Activated naive CD4-positive, alpha-beta T cell treated with anti-CD3 and anti-CD28 coated beads, Interleukin-2, amount 50 U/mL, for 24 hours (primary cell): Measurements from ENCODE around the gene ZSCAN32.

Experiments used
- H3K27ac Mint-ChIP-seq: one replicate; pipeline ENCODE4 v1.8.0; 2021; ENCODE audit warnings: mild to moderate bottlenecking, mixed read lengths
- H3K27me3 Mint-ChIP-seq: one replicate; pipeline ENCODE4 v1.8.0; 2021; ENCODE audit warnings: mixed read lengths
- H3K36me3 Mint-ChIP-seq: one replicate; pipeline ENCODE4 v1.8.0; 2021; ENCODE audit warnings: mixed read lengths
- H3K4me1 Mint-ChIP-seq: one replicate; pipeline ENCODE4 v1.8.0; 2021; ENCODE audit warnings: mixed read lengths
- H3K4me3 Mint-ChIP-seq: one replicate; pipeline ENCODE4 v1.8.0; 2021; ENCODE audit warnings: mild to moderate bottlenecking, mixed read lengths
- H3K9me3 Mint-ChIP-seq: one replicate; pipeline ENCODE4 v1.8.0; 2021; ENCODE audit warnings: mixed read lengths

ZSCAN32 gene

DNA sequence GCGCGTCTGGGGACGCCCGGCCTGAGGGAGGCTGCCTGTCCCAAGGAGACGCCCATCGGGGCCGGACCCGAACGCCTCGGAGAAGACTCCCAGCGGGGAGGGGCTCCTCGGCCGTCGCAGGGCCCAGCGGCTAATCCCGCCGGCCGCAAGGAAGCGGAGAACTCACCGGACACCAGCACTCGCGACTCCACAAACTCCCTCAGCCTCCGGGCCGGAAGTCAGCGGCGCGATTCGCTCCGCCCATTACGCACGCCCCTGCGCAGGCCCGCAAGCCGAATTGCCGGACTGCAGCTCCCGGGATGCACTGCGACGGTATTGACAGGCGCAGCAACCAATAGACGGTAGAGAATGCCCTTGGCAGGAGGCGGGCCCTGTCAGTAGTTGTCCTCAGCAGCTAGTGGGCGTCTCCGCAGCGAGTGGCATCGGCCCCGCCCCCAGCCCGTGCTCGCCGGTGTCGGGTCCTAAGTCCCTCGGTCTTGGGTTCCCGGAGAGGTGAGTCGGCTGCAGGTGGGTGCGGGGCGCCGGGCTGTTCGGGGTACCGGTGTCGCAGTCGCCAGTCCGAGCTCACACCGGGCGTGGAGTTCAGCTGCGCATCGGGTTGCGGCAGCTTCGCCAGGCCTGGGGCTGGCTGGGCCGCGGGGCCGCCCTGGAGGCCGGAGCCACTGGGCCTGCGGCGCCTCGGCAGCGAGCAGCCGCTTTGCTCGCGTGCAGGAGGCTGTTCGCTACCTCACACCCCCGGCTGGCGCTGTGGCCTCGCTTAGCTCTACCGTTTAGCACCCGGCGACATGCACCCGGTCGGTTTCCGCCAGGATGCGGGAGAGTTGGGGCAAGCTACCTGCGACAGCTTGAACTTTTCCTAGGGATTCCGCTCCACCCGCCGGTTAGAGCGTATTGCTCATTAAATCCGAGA, at the start of gene ZSCAN32, which contains the start of gene ZNF174:
TSS of gene ZSCAN32 (minus strand) at position 226 of the 910 bp plus-strand sequence. CDS start 3,447 bp downstream, outside the sequence.
TSS of gene ZNF174 (plus strand) at position 437 of the 910 bp plus-strand sequence. CDS start 790 bp downstream, outside the sequence.
- H3K27ac Mint-ChIP-seq = peak within 1 kb of the TSS; percentile 84
- no peaks in the 10 kb centered on the region for H3K27me3 Mint-ChIP-seq
- peaks cover 47% of the 10 kb centered on the region for H3K36me3 Mint-ChIP-seq
- H3K4me3 Mint-ChIP-seq = peak within 1 kb of the TSS; percentile 98
- peaks cover 10% of the 10 kb centered on the region for H3K9me3 Mint-ChIP-seq
- peaks cover 60% of the 10 kb centered on the region for H3K4me1 Mint-ChIP-seq

DNA sequence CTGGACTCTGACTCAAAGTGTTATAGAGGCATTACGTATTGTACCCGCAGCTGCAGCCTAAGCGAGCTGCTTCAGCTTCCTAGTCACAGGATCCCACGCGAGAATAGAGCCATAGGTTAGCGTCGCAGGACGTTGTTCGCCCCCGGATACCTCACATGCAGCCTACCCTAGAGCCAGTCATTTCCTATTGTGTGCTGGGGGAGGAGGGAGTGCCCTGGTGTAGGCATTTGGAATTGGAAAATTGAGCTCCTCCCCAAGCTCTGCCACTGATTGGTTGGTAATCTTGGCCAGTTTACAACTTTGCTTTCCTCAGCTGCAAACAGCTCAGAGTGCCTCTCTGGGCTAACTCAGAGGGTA, 43.2 kb upstream of the ZSCAN32 start:
- Mint-ChIP-seq H3K27ac (peak overlapping the region; percentile 95), H3K4me3 (peak overlapping the region; percentile 95), H3K9me3 (peaks cover 8% of the 10 kb centered on the region), H3K4me1 (peaks cover 29% of the 10 kb centered on the region), H3K36me3 (peaks cover 22% of the 10 kb centered on the region), H3K27me3 (no peaks in the 10 kb centered on the region)

DNA sequence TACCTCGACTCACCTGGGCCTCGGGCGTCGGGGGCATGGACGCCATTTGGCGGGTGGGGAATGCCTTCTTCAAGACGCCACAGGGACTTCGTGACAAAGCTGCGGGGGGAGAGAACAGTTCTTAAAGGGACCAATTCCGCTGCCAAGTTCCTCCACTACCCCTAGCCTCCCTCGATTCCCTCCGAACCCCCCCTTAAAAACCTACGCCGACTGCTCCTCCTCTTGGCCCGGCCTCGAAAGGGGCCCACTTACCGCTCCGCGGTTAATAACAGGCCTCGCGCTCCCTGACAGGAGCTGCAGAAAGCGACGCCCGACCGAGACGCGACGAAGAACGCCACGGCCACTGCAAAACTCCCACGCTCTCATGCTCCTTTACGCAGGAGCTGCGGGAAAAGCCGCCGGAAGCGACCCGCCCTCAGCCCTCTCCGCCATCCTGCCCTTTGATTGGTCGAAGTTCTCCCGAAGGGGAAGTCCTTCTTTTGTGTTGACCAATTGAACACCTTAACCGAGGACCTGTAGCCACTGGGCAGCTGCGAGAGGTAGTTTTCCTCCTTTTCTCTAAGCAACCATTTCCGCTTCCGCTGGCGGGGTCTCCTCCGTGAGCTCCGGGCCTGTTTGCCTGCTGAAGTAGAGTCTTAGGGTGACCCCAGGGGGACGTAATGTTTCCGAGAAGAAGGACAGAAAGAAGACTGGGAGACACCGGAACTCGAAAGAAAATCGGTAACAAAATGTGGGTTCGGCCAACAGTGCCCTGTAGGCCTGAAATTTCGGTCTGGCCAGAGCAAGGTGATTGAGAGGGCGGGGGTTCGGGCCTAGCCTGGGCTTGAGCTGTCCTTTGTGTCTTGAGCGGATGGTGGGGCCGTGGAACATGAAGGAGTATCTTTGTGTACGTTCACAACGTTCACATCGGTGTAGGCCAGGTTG, 42.6 kb upstream of the ZSCAN32 start, which contains the start of the genes NAA60 and ZNF597:
TSS of gene NAA60 (plus strand) at position 573 of the 924 bp plus-strand sequence. CDS start 32,548 bp downstream, outside the sequence.
TSS of gene ZNF597 (minus strand) at position 397 of the 924 bp plus-strand sequence. CDS start at position 46, 351 bp downstream.
- Mint-ChIP-seq H3K4me1 (peaks cover 29% of the 10 kb centered on the region), H3K4me3 (peak within 1 kb of the TSS; percentile 95), H3K27me3 (no peaks in the 10 kb centered on the region), H3K27ac (peak within 1 kb of the TSS; percentile 95), H3K9me3 (peaks cover 8% of the 10 kb centered on the region), H3K36me3 (peaks cover 22% of the 10 kb centered on the region)

DNA sequence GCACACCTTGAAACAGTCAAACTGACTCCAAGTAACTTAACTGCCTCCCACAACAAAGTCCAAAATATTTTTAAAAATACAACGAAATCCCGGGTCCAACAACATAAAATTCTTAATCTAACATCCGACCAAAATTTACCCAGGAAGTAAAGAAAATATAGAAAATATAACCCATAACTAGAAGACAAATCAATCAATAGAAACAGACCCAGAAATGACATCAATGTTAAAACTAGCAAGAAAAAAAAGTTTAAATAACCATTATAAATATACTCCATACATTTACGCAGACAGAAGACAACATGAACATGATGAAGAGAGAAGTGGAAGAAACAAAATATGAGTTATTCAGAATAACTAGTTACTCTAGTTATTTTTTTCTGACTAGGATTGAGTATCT, 38.8 kb upstream of the ZSCAN32 start:
- Mint-ChIP-seq H3K9me3 (peaks cover 8% of the 10 kb centered on the region), H3K4me3 (no peak overlapping the region), H3K36me3 (peaks cover 22% of the 10 kb centered on the region), H3K4me1 (peaks cover 22% of the 10 kb centered on the region), H3K27ac (no peak overlapping the region), H3K27me3 (peaks cover 1% of the 10 kb centered on the region)

DNA sequence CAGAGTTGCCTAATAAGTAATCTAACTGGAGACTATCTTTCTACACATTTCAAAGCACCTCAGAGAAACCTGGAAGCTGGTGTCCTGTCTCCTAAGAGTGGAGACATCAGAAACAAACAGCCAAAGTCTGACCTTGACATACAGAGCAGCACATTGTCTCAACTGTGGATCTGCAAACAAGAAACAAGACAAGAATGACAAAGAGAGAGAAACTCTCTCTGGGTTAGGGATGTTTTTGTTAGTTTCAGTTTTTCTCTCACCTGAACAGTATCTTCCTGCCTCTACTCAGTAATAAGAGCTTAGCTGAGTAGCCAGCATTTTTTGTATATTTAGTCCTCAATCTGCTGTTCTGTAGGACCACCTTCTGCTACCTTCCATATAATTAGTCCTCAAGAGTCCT, 33.6 kb upstream of the ZSCAN32 start:
- Mint-ChIP-seq H3K36me3 (peaks cover 11% of the 10 kb centered on the region), H3K9me3 (peaks cover under 1% of the 10 kb centered on the region), H3K4me1 (peaks cover 13% of the 10 kb centered on the region), H3K4me3 (no peak overlapping the region), H3K27ac (no peak overlapping the region), H3K27me3 (peaks cover 1% of the 10 kb centered on the region)

DNA sequence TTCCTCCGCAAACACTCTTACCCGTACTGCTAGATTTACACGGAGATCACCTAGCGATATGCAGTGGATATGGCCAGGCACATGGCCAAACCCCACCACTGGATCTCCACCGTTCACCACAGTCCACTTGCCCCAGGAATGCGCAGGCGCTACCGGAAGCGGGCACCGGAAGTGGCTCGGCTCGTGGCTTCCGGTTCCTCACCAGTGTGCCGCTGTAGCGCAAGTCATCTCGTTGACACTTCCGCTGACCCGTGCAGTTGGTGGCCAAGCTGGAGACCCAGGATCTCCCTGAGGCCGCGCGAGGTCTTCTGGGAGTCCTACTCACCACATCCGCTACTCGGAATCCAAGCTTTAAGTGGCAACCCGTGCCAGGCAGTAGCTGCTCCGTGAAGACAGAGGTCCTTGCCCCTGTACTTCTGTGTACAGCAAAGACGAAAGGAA, 31.0 kb upstream of the ZSCAN32 start:
- Mint-ChIP-seq H3K27me3 (no peaks in the 10 kb centered on the region), H3K27ac (peak overlapping the region; percentile 81), H3K4me3 (peak overlapping the region; percentile 73), H3K36me3 (peaks cover 8% of the 10 kb centered on the region), H3K4me1 (peaks cover 11% of the 10 kb centered on the region), H3K9me3 (no peaks in the 10 kb centered on the region)

DNA sequence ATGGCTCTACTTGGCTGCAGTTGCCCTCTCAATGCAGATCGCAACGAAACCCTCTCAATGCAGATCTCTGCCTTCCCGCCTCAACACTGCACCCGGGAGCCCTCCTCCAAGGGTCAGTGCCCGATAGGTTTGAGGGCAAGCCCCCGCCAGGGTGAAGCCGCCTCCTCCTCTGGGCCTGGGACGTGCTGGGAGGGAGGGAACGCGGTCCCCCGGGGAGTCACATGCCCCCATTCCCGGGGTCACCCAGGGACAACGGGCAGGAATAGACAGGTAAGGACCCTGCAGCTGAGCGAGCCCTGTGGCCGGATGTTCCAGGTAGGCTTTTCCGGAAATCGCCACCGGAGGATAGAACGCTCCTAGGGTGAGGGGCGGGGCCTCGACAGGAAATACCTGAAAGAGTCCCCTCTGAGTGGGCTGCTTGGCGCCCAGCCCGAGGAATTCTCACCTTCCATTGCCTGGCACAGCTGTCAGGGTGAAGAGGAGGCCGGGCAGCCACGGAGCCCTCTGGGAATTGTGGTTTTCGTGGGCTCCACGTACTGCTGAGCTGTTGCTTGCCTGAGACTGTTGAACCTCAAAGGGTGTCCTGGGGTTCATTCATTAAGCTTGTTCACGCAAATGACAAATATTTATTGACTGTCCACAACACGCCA, 13.1 kb upstream of the ZSCAN32 start:
- H3K4me1 Mint-ChIP-seq = no peaks in the 10 kb centered on the region
- peaks cover 16% of the 10 kb centered on the region for H3K9me3 Mint-ChIP-seq
- peaks cover 25% of the 10 kb centered on the region for H3K36me3 Mint-ChIP-seq
- no peak overlapping the region for H3K4me3 Mint-ChIP-seq
- H3K27ac Mint-ChIP-seq = no peak overlapping the region
- peaks cover 1% of the 10 kb centered on the region for H3K27me3 Mint-ChIP-seq

DNA sequence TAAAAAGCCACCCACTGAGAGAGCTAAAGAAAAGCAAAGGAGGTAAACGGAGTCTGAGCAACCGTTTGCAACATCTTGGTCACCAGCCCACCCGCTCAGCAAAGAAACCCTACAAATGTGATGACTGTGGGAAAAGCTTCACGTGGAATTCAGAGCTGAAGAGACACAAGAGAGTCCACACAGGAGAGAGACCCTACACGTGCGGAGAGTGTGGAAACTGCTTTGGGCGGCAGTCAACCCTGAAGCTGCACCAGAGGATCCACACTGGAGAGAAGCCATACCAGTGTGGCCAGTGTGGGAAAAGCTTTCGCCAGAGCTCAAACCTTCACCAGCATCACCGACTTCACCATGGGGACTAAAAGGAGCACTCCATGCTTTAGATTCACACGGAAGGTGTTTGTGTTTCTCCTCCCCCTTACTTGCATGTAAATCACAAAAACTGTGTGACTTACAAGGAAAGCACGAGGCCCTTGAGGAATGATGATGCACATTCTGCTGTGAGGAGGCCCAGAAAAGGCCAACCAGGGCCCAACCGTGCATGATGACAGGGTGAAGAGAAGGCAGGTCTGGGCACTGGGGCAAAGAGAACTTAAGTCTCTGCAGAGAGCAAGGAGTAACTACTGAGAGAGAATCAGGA, 7.9 kb upstream of the ZSCAN32 start:
- peaks cover 9% of the 10 kb centered on the region for H3K4me1 Mint-ChIP-seq
- peaks cover 18% of the 10 kb centered on the region for H3K9me3 Mint-ChIP-seq
- peaks cover 63% of the 10 kb centered on the region for H3K36me3 Mint-ChIP-seq
- no peak overlapping the region for H3K4me3 Mint-ChIP-seq
- no peak overlapping the region for H3K27ac Mint-ChIP-seq
- no peaks in the 10 kb centered on the region for H3K27me3 Mint-ChIP-seq

DNA sequence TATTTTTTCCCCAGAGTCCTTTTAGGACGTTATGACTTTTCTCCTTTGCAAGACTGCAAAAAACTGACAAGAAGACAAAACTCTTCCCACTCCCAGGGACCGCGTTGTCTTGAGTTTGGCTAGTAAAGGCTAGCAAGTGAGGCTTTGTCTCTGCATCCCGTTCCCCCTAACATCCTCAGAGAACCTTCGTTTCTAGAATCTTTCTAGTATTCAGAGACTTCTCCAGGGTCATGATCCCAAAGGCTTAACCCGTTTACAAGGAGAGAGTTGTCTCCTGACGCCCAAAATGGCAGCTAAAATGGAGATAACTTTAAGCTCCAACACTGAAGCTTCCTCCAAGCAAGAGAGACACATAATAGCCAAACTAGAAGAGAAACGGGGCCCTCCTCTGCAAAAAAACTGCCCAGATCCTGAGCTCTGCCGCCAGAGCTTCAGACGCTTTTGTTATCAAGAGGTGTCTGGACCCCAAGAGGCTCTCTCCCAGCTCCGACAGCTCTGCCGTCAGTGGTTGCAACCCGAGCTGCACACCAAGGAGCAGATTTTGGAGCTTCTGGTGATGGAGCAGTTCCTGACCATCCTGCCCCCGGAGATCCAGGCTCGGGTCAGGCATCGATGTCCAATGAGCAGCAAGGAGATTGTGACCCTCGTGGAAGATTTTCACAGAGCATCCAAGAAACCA, 1.1 kb upstream of the ZSCAN32 start:
- Mint-ChIP-seq H3K4me1 (peaks cover 52% of the 10 kb centered on the region), H3K27me3 (no peaks in the 10 kb centered on the region), H3K27ac (peak overlapping the region; percentile 84), H3K9me3 (peaks cover 8% of the 10 kb centered on the region), H3K4me3 (peak overlapping the region; percentile 98), H3K36me3 (peaks cover 47% of the 10 kb centered on the region)

DNA sequence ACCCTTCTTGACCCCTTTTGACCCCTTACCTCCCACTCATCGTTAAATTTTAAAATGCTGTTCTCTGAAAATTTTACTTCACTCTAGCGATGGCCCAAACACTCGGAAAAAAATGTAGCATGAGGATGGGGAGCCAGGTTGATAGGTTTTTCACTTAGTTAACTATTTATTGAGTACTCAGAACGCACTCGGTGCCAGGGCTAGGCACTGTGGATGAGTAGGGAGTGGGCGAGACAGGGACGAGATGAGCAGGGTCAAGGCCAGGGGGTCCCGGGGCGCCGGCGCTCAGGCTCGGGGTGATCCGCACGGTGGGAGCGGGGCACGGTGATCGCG, 392 bp downstream of the ZSCAN32 start:
- H3K27me3 Mint-ChIP-seq = no peaks in the 10 kb centered on the region
- peak overlapping the region; percentile 98 for H3K4me3 Mint-ChIP-seq
- H3K4me1 Mint-ChIP-seq = peaks cover 64% of the 10 kb centered on the region
- H3K27ac Mint-ChIP-seq = peak overlapping the region; percentile 32
- peaks cover 46% of the 10 kb centered on the region for H3K36me3 Mint-ChIP-seq
- peaks cover 9% of the 10 kb centered on the region for H3K9me3 Mint-ChIP-seq

DNA sequence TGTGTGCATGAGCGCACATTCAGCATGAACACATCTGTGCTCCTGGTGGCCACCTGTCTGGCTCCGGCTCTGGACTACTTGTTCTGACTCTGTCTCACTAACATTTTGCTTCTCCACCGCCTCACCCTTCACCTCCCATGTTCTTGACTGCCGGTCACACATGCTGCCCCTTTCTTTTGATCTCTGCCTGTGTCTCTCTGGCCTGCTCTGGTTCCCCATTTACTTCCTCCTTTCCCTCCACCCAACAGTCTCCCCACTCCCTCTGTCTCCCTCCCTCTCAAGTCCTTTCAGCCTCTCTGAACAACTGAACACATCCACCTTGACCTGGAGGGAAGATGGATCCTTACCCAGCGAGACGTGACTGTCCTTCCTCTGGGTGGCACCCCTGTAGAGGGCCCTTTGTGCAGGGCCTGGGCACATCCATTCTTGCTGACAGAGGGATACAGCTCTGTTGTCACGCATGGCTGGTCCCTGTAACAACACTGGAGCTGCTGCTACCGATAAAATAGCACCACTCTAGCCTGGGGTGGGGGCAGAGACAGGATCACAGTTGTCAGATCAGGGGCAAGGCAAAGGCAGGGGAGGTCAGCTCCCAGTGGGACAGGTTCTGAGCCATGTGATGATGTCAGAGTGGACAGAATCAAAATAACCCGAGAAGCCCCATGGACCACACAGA, 11.0 kb downstream of the ZSCAN32 start:
- Mint-ChIP-seq H3K27ac (no peak overlapping the region), H3K4me3 (no peak overlapping the region), H3K4me1 (peaks cover 7% of the 10 kb centered on the region), H3K27me3 (no peaks in the 10 kb centered on the region), H3K9me3 (peaks cover 23% of the 10 kb centered on the region), H3K36me3 (peaks cover 77% of the 10 kb centered on the region)

DNA sequence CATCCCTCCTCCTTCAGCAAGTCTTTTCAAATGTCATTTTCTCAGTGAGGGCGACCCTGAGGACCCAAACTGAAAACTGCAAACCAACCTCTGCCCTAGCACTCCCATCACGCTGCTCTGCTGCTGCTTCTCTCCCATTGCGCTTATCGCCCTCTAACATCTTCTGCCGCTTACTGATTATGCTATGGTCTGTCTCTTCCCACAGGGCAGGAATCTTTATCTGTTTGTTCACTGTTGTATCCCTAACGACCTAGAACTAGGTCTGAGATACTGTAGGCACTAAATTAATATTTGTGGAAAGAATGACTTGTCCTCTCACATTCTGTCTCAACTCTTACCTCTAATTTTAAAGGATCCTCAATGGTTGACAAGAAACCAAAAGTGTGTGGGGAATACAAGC, 12.5 kb downstream of the ZSCAN32 start:
- H3K4me3 Mint-ChIP-seq = no peak overlapping the region
- no peak overlapping the region for H3K27ac Mint-ChIP-seq
- H3K4me1 Mint-ChIP-seq = no peaks in the 10 kb centered on the region
- H3K27me3 Mint-ChIP-seq = no peaks in the 10 kb centered on the region
- H3K9me3 Mint-ChIP-seq = peaks cover 17% of the 10 kb centered on the region
- H3K36me3 Mint-ChIP-seq = peaks cover 81% of the 10 kb centered on the region

DNA sequence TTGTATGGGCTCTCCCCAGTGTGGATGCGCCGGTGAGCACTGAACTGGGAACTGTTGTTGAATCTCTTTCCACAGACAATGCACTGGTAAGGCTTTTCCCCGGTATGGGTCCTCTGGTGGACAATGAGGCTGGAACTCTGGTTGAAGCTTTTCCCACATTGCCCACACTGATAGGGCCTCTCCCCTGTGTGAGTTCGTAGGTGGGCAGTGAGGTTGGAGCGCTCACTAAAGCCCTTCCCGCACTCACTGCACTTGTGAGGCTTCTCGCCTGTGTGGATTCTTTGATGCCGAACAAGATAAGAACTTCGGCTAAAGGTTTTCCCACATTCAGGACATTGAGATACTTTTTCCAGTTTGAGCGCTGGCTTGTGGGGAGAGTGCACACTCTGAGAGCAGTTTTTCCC, 17.8 kb downstream of the ZSCAN32 start:
- H3K9me3 Mint-ChIP-seq = peaks cover 9% of the 10 kb centered on the region
- H3K27ac Mint-ChIP-seq = no peak overlapping the region
- H3K4me1 Mint-ChIP-seq = no peaks in the 10 kb centered on the region
- H3K4me3 Mint-ChIP-seq = no peak overlapping the region
- H3K27me3 Mint-ChIP-seq = no peaks in the 10 kb centered on the region
- peaks cover 77% of the 10 kb centered on the region for H3K36me3 Mint-ChIP-seq

DNA sequence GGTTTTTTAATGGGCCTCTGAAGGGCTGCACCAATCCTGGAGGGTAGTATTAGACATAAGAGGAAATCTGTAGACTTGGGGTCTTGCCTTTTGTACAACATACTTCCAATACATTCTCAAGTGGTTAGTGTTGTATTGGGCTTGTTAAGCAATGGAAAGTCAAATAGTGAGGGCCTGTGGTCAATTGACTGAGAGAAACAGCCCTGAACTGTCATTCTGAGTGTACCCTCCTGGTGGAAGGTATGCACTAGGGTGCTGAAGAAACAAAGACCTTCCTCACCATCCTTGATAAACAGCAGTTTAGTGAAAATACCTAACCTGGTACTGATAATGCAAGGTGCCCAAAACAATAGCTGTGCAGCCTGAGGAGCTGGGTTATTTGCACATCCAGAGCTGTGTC, 22.9 kb downstream of the ZSCAN32 start:
- Mint-ChIP-seq H3K36me3 (peaks cover 65% of the 10 kb centered on the region), H3K4me1 (no peaks in the 10 kb centered on the region), H3K9me3 (peaks cover 12% of the 10 kb centered on the region), H3K27ac (no peak overlapping the region), H3K27me3 (no peaks in the 10 kb centered on the region), H3K4me3 (no peak overlapping the region)
